HepG2 (cell line): Measurements from ENCODE around the gene METRN. TPM values are rescaled to one million over a fixed set of nuclear protein-coding genes. Genes with fewer than 3 reads are reported as not detected.
A peak's percentile ranks its signal among the peaks of the same experiment; 100 is the strongest.

Experiments used
- CENPX ChIP-seq: sonication (generic); formaldehyde crosslinking; IDR thresholded peaks from 2 replicates; pipeline ENCODE4 v1.9.0; 2021; ENCODE audit warnings: mild to moderate bottlenecking, missing genetic modification reagents, moderate library complexity
- GLI4 ChIP-seq: sonication (generic); formaldehyde crosslinking; IDR thresholded peaks from 2 replicates; pipeline ENCODE4 v1.5.1; 2020; ENCODE audit warnings: missing genetic modification reagents, mild to moderate bottlenecking, moderate library complexity, borderline replicate concordance
- GTF2F1 ChIP-seq: fragments of 150-350 bp; IDR thresholded peaks from 2 replicates; pipeline ENCODE4 v1.6.1; 2014; ENCODE audit warnings: low read length
- HNF4A ChIP-seq: sonication (generic); formaldehyde crosslinking; IDR thresholded peaks from 2 replicates; pipeline ENCODE4 v1.4.0; 2020; ENCODE audit warnings: missing genetic modification reagents
- ZNF263 ChIP-seq: sonication (generic); formaldehyde crosslinking; IDR thresholded peaks from 2 replicates; pipeline ENCODE4 v1.4.0; 2020; ENCODE audit warnings: missing genetic modification reagents
- ZSCAN21 ChIP-seq: sonication (generic); formaldehyde crosslinking; IDR thresholded peaks from 2 replicates; pipeline ENCODE4 v1.8.0; 2022; ENCODE audit warnings: mild to moderate bottlenecking, missing genetic modification reagents, moderate library complexity, borderline replicate concordance
- ZSCAN25 ChIP-seq: sonication (generic); formaldehyde crosslinking; IDR thresholded peaks from 2 replicates; pipeline ENCODE4 v1.8.0; 2022; ENCODE audit warnings: mild to moderate bottlenecking, missing genetic modification reagents
- polyA plus RNA-seq, 8 experiments: library from polyadenylated mRNA; depleted of rRNA in 3 of 8; stranded (reverse) in 7 of 8; unstranded in 1 of 8; fragments of >200 nt; fragmentation: Illumina TruSeq in 4 of 8; extraction: Trizol in 4 of 8; gene quantifications; 2 replicates each; pipeline versions ENCODE4 v1.2.1 to v1.2.3, GENCODE V29; 2011 to 2016; ENCODE audit warnings: low read depth in 4 of 8, missing spikeins in 1 of 8, mixed read lengths in 1 of 8; ENCODE audit not compliant: insufficient read depth in 1 of 8
- total RNA-seq, 5 experiments: library from RNA; depleted of rRNA; stranded (reverse); fragments of >200 nt; fragmentation: Illumina TruSeq; extraction: Trizol; gene quantifications; 2 replicates each; pipeline ENCODE4 v1.2.3, GENCODE V29; 2016; ENCODE audit warnings: low read depth in 1 of 5
- TF ChIP-seq, protein P1 (sequence below): sonication (generic); formaldehyde crosslinking; IDR thresholded peaks from 2 replicates; pipeline ENCODE4 v1.5.0; 2020; ENCODE audit warnings: missing genetic modification reagents
- TF ChIP-seq, protein P2 (sequence below): sonication (generic); formaldehyde crosslinking; IDR thresholded peaks from 2 replicates; pipeline ENCODE4 v1.5.0; 2020; ENCODE audit warnings: missing genetic modification reagents
- TF ChIP-seq, protein P3 (sequence below): IDR thresholded peaks from 2 replicates; pipeline ENCODE4 v1.6.1; 2016; ENCODE audit warnings: low read depth, control low read depth

The METRN gene
- total and polyA plus RNA-seq, 2 of the 13 experiments (the other 11 are each of a cell fraction or from before 2014, with no cell fraction given), result 25.5 to 46.1 TPM

DNA sequence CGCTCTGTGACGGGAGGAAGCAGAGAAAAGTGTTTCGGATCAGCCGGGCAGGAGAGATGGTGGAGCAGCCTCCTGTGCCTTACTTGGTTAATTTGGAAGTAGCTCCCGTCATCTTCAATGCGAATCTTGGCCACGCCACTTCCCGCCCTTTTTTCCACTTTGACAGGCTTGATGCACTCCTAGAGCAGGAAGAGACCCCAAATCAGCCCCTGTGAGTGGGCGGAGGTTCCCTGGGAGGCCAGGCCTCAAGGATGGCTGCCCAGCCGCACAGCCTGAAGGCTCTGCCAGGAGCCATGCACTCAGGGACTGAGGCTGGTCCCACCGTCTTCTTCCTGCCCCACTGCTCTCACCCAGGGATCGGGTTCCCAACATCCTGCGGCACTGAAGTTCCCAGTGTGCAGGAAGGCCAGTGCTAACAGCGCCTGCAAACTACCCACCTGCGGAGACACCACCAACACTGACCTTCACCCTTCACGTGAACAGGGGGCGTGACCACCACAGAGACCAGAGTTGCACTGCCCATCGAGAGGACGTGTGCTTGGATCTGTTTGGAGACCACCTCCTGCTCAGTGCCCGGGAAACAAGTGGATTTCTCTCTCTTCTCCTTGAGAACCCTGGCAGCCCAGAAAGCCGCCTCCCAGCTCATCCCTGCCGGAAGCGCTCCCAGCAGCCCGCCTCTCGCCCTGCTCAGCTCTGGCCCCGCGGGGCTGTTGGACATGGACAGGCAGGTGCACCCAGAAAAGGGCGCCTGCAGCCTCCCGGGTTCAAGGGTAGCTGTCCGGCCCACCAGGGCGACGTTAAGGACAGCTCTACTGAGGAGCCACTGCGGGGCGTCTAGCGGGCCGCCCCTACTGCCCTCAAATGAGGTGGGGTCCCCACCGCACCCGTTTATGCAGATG is 24.9 kb downstream of the METRN start (continued):
- TF ChIP-seq ZSCAN21 (CRISPR knock-in tag) (no peak), GTF2F1 (no peak), ZNF263 (CRISPR knock-in tag) (no peak), ZSCAN25 (CRISPR knock-in tag) (no peak; the same call in 1 of the 2 replicates), CENPX (CRISPR knock-in tag) (no peak), GLI4 (CRISPR knock-in tag) (no peak), HNF4A (CRISPR knock-in tag) (peak; percentile 66)
- TF ChIP-seq, protein P1, sequence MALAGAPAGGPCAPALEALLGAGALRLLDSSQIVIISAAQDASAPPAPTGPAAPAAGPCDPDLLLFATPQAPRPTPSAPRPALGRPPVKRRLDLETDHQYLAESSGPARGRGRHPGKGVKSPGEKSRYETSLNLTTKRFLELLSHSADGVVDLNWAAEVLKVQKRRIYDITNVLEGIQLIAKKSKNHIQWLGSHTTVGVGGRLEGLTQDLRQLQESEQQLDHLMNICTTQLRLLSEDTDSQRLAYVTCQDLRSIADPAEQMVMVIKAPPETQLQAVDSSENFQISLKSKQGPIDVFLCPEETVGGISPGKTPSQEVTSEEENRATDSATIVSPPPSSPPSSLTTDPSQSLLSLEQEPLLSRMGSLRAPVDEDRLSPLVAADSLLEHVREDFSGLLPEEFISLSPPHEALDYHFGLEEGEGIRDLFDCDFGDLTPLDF, result no peak
- TF ChIP-seq, protein P2, sequence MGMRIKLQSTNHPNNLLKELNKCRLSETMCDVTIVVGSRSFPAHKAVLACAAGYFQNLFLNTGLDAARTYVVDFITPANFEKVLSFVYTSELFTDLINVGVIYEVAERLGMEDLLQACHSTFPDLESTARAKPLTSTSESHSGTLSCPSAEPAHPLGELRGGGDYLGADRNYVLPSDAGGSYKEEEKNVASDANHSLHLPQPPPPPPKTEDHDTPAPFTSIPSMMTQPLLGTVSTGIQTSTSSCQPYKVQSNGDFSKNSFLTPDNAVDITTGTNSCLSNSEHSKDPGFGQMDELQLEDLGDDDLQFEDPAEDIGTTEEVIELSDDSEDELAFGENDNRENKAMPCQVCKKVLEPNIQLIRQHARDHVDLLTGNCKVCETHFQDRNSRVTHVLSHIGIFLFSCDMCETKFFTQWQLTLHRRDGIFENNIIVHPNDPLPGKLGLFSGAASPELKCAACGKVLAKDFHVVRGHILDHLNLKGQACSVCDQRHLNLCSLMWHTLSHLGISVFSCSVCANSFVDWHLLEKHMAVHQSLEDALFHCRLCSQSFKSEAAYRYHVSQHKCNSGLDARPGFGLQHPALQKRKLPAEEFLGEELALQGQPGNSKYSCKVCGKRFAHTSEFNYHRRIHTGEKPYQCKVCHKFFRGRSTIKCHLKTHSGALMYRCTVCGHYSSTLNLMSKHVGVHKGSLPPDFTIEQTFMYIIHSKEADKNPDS (CRISPR knock-in tag), result no peak
- TF ChIP-seq, protein P3, sequence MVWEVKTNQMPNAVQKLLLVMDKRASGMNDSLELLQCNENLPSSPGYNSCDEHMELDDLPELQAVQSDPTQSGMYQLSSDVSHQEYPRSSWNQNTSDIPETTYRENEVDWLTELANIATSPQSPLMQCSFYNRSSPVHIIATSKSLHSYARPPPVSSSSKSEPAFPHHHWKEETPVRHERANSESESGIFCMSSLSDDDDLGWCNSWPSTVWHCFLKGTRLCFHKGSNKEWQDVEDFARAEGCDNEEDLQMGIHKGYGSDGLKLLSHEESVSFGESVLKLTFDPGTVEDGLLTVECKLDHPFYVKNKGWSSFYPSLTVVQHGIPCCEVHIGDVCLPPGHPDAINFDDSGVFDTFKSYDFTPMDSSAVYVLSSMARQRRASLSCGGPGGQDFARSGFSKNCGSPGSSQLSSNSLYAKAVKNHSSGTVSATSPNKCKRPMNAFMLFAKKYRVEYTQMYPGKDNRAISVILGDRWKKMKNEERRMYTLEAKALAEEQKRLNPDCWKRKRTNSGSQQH (CRISPR knock-in tag), result no peak
